Activated T-helper 2 cell treated with anti-CD3 and anti-CD28 coated beads, Interferon-gamma antibody, Interleukin-2, Interleukin-4, amounts not matched to agents 10 μg/mL and 5 μg/mL and 100 μg/mL, durations not matched to agents 14 hours and 24 hours and 36 hours (primary cell): Measurements from ENCODE around the gene SMOC1. TPM values are rescaled to one million over a fixed set of nuclear protein-coding genes. Genes with fewer than 3 reads are reported as not detected.

ENCODE experiments used
- DNase-seq: peaks from one replicate; pipeline ENCODE4 v3.0.0; 2021; ENCODE audit warnings: low spot score
- H3K27ac Mint-ChIP-seq: one replicate; pipeline ENCODE4 v1.8.0; 2021; ENCODE audit warnings: mixed read lengths
- H3K27me3 Mint-ChIP-seq: one replicate; pipeline ENCODE4 v1.8.0; 2021; ENCODE audit warnings: low read depth, mixed read lengths
- H3K36me3 Mint-ChIP-seq: one replicate; pipeline ENCODE4 v1.8.0; 2021; ENCODE audit warnings: low read depth, mixed read lengths
- H3K4me1 Mint-ChIP-seq: one replicate; pipeline ENCODE4 v1.8.0; 2021; ENCODE audit warnings: low read depth, mixed read lengths
- H3K4me3 Mint-ChIP-seq: one replicate; pipeline ENCODE4 v1.8.0; 2021; ENCODE audit warnings: low read depth, mild to moderate bottlenecking, moderate library complexity, mixed read lengths
- H3K9me3 Mint-ChIP-seq: one replicate; pipeline ENCODE4 v1.8.0; 2021; ENCODE audit warnings: mixed read lengths
- intact Hi-C: fragments of 100-400 bp; cut with micrococcal nuclease; formaldehyde crosslinking; loops from one replicate; pipeline ENCODE4 v1.15.1; 2023
- total RNA-seq: library from RNA; stranded (reverse); gene quantifications from 2 replicates; pipeline ENCODE4 v1.2.3, GENCODE V29; 2022

Gene SMOC1
- total RNA-seq, 1 donor from 2014 or later = not detected

DNA sequence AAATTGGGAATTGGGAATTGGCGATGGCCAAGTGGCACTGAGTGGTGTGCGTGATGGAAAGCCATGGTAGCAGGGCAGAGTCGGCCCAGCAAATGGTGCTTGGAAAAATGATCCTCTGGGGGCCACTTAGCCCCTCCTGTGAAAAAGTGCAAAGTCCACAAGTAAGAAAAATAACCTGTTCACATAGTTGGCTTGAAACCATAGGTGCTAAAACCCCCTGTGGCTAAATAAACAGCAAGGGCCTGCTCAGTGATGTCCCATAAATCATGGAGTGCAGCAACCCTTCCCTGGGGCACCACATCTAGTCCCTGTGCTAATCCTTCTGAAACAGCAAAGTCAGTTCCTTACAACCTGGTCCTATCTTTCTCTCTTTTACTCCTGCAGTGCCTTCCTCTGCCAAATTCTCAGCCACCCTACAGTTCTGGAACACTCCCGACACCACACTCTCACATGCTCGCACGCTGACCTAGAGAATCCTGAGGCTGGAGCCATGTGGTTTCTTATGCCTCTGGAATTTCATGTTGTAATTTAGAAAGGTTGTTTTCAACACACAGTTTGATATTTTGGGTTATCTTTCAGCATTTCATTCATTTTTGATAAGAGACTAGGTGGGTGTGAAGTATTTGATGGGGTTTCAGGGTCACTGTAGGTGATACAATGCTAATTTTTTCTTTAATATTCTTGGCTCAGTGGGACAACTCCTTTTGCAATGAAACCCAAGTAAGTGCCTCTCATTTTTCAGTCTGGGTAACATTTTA lies 123.6 kb downstream of the SMOC1 start:
- Mint-ChIP-seq H3K27ac (no peak overlapping the region), H3K4me3 (no peak overlapping the region), H3K36me3 (no peaks in the 10 kb centered on the region), H3K27me3 (peaks cover 10% of the 10 kb centered on the region), H3K4me1 (no peaks in the 10 kb centered on the region), H3K9me3 (no peaks in the 10 kb centered on the region)
- intact Hi-C loops = no loop called here
- DNase-seq = no peak

DNA sequence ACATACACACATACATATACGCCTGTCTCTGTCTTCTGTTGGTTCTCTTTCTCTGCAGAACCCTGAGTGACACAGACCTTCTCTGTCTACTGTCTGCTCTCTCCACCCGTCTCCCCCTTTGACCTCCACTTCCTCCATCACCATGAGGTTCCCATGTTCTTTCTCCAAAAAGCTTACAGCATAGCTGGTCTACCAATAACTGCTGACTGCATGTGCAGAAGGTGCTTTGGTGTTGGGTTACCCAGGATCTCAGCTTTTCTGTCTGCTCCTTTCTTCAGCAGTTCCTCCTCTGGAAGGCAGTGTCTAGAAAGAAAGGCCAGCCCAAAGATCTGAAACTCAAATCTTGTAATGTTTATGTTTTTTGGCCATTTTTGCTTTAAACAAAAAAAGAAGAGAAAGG lies 125.6 kb downstream of the SMOC1 start:
- Mint-ChIP-seq H3K27me3 (peaks cover 8% of the 10 kb centered on the region), H3K27ac (no peak overlapping the region), H3K4me3 (no peak overlapping the region), H3K9me3 (no peaks in the 10 kb centered on the region), H3K36me3 (no peaks in the 10 kb centered on the region), H3K4me1 (no peaks in the 10 kb centered on the region)
- no peak for DNase-seq
- intact Hi-C loops = no loop called here

DNA sequence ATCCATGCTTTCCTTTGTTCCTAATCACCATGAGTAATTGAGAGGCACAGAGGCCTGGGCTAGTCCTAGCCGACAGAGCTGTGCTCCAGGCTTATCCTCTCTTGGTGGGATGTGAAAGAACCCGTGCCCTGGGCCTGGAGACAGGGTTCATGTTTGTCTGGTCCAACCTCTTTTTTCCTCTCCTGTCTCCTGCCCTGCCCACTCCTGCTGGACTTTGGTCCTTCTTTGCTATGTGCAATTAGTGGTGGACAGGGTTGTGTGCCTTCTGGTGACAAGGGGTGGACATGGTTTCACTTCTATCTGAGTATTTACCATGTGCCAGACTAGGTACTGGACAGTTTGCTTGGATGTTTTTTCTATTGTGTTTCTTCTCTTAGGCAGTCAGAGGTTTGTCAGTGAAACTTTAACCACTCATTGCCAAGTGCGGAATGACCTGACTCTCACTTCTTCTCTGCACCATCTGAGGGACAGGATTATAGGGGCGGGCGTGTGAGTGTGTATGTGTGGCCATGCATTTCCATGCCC lies 126.1 kb downstream of the SMOC1 start:
- DNase-seq = no peak
- Mint-ChIP-seq H3K9me3 (no peaks in the 10 kb centered on the region), H3K36me3 (no peaks in the 10 kb centered on the region), H3K27me3 (peaks cover 8% of the 10 kb centered on the region), H3K27ac (no peak overlapping the region), H3K4me1 (no peaks in the 10 kb centered on the region), H3K4me3 (no peak overlapping the region)
- intact Hi-C loops = no loop called here

DNA sequence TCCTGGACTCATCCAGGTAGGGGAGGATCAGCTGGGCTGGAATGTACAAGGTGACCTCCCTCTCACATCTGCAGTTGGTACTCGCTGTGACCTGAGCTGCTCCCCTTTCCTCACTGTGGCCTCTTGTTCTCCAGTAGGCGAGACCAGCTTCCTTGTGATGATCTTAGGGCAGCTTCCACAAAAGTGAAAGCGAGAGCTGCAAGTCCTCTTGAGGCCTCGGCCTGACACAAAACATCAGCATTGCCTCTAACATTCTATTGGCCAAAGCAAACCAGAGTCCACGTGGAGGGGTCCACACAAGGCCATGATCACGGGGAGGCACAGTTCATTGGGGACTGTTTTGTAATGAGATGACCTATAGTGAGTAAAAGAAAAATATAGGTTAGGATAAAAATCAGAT lies 127.5 kb downstream of the SMOC1 start:
- DNase-seq = no peak
- Mint-ChIP-seq H3K9me3 (no peaks in the 10 kb centered on the region), H3K27me3 (peaks cover 8% of the 10 kb centered on the region), H3K36me3 (no peaks in the 10 kb centered on the region), H3K27ac (no peak overlapping the region), H3K4me3 (no peak overlapping the region), H3K4me1 (no peaks in the 10 kb centered on the region)
- intact Hi-C loops = no loop called here

DNA sequence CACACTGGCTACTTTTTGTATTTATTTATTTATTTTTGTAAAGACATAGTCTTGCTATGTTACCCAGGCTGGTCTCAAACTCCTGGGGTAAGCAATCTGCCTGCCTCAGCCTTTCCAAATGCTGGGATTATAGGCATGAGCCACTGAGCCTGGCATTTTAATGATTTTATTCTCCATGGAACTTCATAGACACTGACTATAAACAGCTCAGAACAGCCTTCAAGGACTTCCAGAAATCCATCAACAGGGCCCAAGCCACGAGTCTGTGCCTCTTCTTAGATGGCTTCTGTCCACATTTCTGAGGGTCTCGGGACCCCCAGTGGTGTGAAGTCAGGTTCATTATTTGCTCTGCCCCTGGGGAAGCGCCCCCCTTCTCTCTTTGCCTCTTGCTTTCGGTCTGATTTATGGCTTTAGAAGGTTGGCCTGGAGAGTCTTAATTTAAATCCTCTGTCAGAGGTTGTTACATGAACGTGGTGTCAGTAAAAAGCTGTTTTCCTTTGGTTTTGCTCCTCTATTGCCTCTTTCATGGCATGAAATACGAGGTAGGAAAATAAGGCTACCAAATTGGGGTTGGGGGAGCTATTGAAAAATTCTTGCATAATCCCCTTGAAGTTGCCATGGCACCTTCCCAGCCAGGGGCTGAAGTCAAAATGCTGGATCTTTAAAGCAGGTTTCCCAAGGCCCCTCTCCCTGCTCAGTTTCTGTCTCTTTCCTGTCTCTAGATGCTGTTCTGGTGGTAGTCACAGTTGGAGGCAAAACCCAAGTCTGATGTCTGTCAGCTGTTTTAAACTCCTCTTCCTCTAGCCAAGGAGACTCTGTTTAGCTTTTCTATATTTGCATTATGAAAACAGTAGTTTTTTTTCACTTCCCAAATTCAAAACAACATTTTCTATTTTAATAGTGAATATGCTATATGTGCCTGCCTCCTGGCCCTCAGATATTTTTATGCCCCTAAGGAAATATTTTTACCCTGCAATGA lies 129.4 kb downstream of the SMOC1 start:
- Mint-ChIP-seq H3K4me1 (no peaks in the 10 kb centered on the region), H3K27me3 (peaks cover 8% of the 10 kb centered on the region), H3K9me3 (no peaks in the 10 kb centered on the region), H3K27ac (no peak overlapping the region), H3K4me3 (no peak overlapping the region), H3K36me3 (no peaks in the 10 kb centered on the region)
- no peak for DNase-seq
- intact Hi-C loops = no loop called here

DNA sequence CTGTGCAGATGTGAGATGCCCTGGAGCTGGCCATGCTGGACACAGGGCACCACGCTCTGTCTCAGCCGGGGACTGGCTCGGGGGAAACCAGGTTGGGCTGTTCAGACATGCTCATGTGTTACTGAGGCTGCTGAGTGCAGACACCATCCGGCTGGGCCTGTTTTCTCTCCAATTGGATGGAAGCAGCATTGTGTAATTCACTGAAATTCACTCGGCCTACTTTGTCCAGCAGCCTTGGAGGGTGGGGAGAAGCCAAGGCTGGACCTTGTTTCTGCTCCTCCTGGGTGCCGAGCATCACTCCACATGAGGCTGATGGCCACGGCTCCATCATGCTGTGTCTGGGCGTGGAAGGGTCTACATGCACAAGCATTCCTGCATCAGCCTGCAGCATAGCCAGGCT lies 130.7 kb downstream of the SMOC1 start:
- DNase-seq = no peak
- intact Hi-C loops = no loop called here
- no peaks in the 10 kb centered on the region for H3K9me3 Mint-ChIP-seq
- H3K36me3 Mint-ChIP-seq = no peaks in the 10 kb centered on the region
- no peak overlapping the region for H3K27ac Mint-ChIP-seq
- H3K4me3 Mint-ChIP-seq = no peak overlapping the region
- peaks cover 5% of the 10 kb centered on the region for H3K27me3 Mint-ChIP-seq
- no peaks in the 10 kb centered on the region for H3K4me1 Mint-ChIP-seq

DNA sequence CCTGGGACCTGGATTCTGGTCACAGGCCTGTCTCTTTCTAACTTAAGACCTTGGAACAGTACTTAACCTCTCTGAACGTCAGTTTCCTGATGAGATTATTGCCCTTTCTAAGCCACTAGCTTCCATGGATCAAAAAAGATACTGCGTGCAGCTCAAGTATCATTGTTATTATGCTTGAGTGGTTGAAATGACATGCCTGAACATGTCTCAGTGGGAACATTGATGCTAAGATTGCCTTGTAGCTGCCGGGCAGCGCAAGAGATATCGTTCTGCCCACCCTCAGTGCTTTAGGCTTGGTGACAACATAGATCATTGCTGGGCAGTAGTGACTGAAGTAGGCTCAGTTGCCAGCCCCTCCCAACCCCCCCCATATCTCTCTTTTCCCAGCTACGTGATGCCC lies 131.9 kb downstream of the SMOC1 start:
- Mint-ChIP-seq H3K27me3 (peaks cover 12% of the 10 kb centered on the region), H3K27ac (no peak overlapping the region), H3K9me3 (no peaks in the 10 kb centered on the region), H3K36me3 (no peaks in the 10 kb centered on the region), H3K4me1 (no peaks in the 10 kb centered on the region), H3K4me3 (no peak overlapping the region)
- intact Hi-C loops = no loop called here
- no peak for DNase-seq

DNA sequence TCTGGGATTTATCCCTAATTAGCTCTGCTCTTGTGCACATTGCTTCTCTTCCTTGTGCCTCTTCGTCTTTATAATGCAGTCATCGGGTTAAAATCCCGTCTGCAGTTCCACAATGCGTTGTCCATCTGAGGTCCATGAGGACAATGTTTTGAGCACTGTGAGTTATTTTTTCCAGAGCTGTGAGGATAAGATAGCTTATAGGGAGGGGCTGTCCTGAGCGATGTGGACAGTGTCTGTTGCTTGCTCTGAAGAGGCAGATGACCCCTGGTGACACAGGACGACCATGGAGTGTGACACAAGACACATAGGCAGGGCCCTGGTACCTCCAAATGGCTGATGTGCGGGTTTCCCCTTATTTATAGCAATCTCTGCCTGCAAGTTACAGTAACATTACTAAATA lies 132.5 kb downstream of the SMOC1 start:
- H3K9me3 Mint-ChIP-seq = no peaks in the 10 kb centered on the region
- no peak overlapping the region for H3K27ac Mint-ChIP-seq
- intact Hi-C loops = no loop called here
- peaks cover 12% of the 10 kb centered on the region for H3K27me3 Mint-ChIP-seq
- H3K36me3 Mint-ChIP-seq = no peaks in the 10 kb centered on the region
- no peak for DNase-seq
- no peaks in the 10 kb centered on the region for H3K4me1 Mint-ChIP-seq
- no peak overlapping the region for H3K4me3 Mint-ChIP-seq

DNA sequence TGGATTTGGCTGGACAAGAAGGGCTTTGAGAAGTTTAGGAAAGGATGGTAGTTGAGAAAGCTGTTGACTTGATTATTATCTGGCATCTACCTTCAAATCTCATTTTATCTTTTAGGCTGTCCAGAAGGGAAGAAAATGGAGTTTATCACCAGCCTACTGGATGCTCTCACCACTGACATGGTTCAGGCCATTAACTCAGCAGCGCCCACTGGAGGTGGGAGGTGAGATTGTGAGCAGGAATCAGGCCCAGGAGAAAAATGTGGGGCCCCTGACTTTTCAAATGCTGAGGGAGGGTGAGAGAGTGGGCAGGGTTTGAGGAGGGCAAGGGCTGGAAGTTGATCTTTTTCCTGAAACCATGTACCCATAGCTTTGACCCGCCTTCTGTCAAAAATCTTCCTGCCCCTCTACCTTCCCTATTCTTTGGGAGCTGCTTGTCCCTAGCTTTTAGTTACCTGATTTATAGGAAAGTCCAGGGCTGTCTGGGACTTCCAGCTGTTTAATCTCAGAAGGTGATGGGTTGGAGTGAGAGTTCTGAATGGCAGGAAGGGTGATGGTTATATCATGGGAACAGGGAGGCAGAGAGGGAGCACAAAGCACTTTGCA lies 134.2 kb downstream of the SMOC1 start:
- intact Hi-C loops = no loop called here
- H3K4me1 Mint-ChIP-seq = peaks cover 5% of the 10 kb centered on the region
- no peak overlapping the region for H3K4me3 Mint-ChIP-seq
- no peak overlapping the region for H3K27ac Mint-ChIP-seq
- H3K36me3 Mint-ChIP-seq = no peaks in the 10 kb centered on the region
- H3K27me3 Mint-ChIP-seq = peaks cover 19% of the 10 kb centered on the region
- DNase-seq = no peak
- H3K9me3 Mint-ChIP-seq = no peaks in the 10 kb centered on the region

DNA sequence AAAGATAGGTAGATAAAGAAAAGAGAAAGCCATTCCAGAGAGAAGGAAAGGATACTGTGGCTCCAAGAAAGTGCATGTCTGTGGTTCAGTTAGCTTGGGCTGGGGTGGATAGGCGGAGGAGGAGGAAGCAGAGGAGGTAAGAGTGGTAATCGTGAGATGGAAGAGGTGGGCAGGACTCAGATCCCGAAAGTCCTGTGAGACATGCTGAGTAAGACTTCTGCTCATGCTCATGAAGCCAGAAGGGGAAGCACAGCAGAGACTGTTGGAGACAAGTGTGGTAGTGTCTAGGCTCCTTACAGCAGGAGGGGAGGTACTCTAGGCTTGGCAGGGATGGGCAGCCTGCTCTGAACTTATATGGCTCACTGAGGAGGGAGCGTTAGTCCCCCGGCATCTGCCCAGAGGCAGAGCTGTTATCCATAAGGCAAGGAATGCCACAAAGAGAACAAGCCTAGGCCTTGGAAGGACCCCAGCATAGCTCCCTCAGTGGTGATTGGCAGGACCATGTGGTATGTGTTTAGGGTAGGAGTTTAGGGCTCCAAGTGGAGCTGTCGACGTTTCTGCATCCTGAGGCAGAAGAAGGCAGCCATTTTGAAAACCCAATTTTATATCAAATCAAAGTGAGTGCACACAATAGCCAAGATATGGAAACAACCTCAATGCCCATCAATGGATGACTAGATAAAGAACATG lies 135.3 kb downstream of the SMOC1 start:
- DNase-seq = no peak
- intact Hi-C loops = no loop called here
- Mint-ChIP-seq H3K9me3 (no peaks in the 10 kb centered on the region), H3K4me3 (no peak overlapping the region), H3K27ac (no peak overlapping the region), H3K4me1 (peaks cover 11% of the 10 kb centered on the region), H3K36me3 (no peaks in the 10 kb centered on the region), H3K27me3 (peaks cover 19% of the 10 kb centered on the region)

DNA sequence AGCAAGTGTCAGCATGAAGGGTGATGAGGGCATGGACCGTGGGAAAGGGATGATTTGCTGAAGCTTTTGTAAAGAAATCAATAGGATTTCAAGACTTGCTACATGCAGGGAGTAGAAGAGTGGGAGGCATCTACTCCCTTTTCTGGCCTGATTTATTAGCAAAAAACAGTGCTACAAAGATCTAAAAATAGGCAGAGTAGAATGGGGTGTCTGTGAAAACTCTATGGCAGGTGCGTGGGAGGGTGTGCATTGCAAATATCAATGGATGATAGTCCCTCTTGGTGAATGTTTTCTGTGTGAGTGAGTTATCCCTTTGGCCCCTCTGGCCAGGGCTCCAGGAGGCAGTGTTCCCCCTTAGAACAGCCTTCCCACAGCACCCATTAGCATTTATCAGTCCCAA lies 139.0 kb downstream of the SMOC1 start:
- DNase-seq = no peak
- Mint-ChIP-seq H3K4me1 (peaks cover 11% of the 10 kb centered on the region), H3K4me3 (no peak overlapping the region), H3K27me3 (peaks cover 25% of the 10 kb centered on the region), H3K27ac (no peak overlapping the region), H3K36me3 (no peaks in the 10 kb centered on the region), H3K9me3 (no peaks in the 10 kb centered on the region)
- intact Hi-C loops = no loop called here

DNA sequence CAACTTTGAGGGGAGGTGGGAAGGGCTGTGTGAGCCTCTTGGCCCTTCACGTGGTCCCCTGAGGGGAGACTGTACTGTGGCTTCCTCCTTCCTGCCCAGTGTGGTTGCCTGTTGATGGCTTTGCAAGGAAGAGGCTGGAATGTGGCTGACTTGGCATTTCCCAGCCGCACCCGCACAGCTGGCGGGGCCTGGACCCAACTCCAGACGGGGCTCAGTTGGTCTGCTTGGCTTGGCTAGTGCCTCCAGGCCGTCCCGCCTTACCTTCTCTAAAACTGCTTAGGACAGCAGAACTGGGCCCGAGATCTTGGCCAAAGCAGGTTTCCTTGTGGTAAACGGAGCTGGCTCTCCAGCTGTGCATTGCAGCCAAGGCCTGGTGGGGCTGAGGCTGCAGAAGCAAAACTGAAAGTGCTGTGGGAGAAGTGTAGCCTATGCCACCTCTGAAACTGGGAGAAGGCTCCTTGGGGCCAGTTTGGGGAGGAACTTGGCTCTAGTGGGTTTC lies 139.5 kb downstream of the SMOC1 start:
- intact Hi-C loops = no loop called here
- Mint-ChIP-seq H3K36me3 (no peaks in the 10 kb centered on the region), H3K27ac (no peak overlapping the region), H3K4me3 (no peak overlapping the region), H3K4me1 (peaks cover 11% of the 10 kb centered on the region), H3K27me3 (peaks cover 25% of the 10 kb centered on the region), H3K9me3 (no peaks in the 10 kb centered on the region)
- DNase-seq = no peak
